HCT116 (cell line): ENCODE data around the gene FLT4. TPM values are rescaled to one million over a fixed set of nuclear protein-coding genes. Genes with fewer than 3 reads are reported as not detected.

Experiments
- ATAC-seq: fragments of 200-7000 bp; cut with Tn5 transposase; 2 replicates; pipeline ENCODE4 v1.9.1; 2020; ENCODE audit warnings: mild to moderate bottlenecking, moderate library complexity
- BruUV-seq: library from RNA; stranded (reverse); fragments of 400-500 nt; replicated peaks from 2 replicates; lab custom pipeline; 2021; lab: Mats Ljungman, UMichigan
- CTCF ChIA-PET: fragments of 300-600 bp; sonication (Branson Sonifier 250); formaldehyde crosslinking; loops from one replicate; lab custom pipeline; 2021; ENCODE audit warnings: antibody characterized with exemption; lab: Charles Lee
- POLR2A ChIA-PET: fragments of 300-600, 350-600 bp; sonication (Branson Sonifier 250); formaldehyde crosslinking; loops from one replicate; lab custom pipeline; 2021; ENCODE audit warnings: antibody characterized with exemption; lab: Charles Lee
- RAD21 ChIA-PET, 2 experiments: fragments of 300-600 bp; sonication (Branson Sonifier 250); formaldehyde crosslinking; loops; one replicate each; lab custom pipeline; 2023; ENCODE audit warnings: low total read pairs in 2 of 2; ENCODE audit not compliant: uncharacterized antibody in 2 of 2, unreplicated experiment in 2 of 2, low non-redundant PET in 1 of 2; lab: Charles Lee
- DNase-seq: peaks from one replicate; pipeline ENCODE4 v3.0.0-alpha.2; 2010; ENCODE audit warnings: low read depth, low spot score
- H2AFZ ChIP-seq: fragments of 200-600 bp; shearing (Covaris generic), sonication (generic); 2 replicates; pipeline ENCODE4 v1.6.1; 2017; ENCODE audit warnings: low read depth, mixed run types, mixed read lengths, antibody characterized with exemption, low read length; ENCODE audit not compliant: poor library complexity, severe bottlenecking
- H3K27ac ChIP-seq: 2 replicates; pipeline ENCODE4 v1.5.1; 2012; ENCODE audit warnings: low read depth, low read length
- H3K27me3 ChIP-seq: fragments of 200-600 bp; sonication (generic); 2 replicates; pipeline ENCODE4 v1.6.1; 2016; ENCODE audit warnings: mixed run types, low read length, mixed read lengths; ENCODE audit not compliant: insufficient read depth
- H3K36me3 ChIP-seq, 2 experiments: fragments of 200-500 bp in 1 of 2; fragments of 200-600 bp in 1 of 2; sonication (Bioruptor generic) in 1 of 2; sonication (generic) in 1 of 2; 2 replicates each; pipeline versions ENCODE4 v1.5.1 to v1.6.1; 2014 to 2016; ENCODE audit warnings: low read length in 2 of 2, inconsistent platforms in 1 of 2, mixed read lengths in 1 of 2, mixed run types in 1 of 2; ENCODE audit not compliant: insufficient read depth in 2 of 2, control insufficient read depth in 1 of 2
- H3K4me1 ChIP-seq, 2 experiments: fragments of 200-600 bp in 1 of 2; sonication (generic) in 1 of 2; 2 replicates each; pipeline versions ENCODE4 v1.5.1 to v1.6.1; 2012 to 2017; ENCODE audit warnings: low read length in 2 of 2, inconsistent platforms in 1 of 2, mild to moderate bottlenecking in 1 of 2, mixed read lengths in 1 of 2, mixed run types in 1 of 2, moderate library complexity in 1 of 2; ENCODE audit not compliant: insufficient read depth in 2 of 2, control insufficient read depth in 1 of 2
- H3K4me2 ChIP-seq: fragments of 200-600 bp; sonication (generic); 2 replicates; pipeline ENCODE4 v1.6.1; 2017; ENCODE audit warnings: mixed run types, low read length, mixed read lengths
- H3K4me3 ChIP-seq, 2 experiments: fragments of 200-600 bp in 1 of 2; sonication (generic) in 1 of 2; replicated peaks in 1 of 2; 2 replicates each; pipeline ENCODE4 v1.5.1; 2011 to 2016; ENCODE audit warnings: low read length in 2 of 2, control low read depth in 1 of 2, low read depth in 1 of 2, mild to moderate bottlenecking in 1 of 2, mixed read lengths in 1 of 2, mixed run types in 1 of 2
- H3K79me2 ChIP-seq: fragments of 200-600 bp; sonication (generic); 2 replicates; pipeline ENCODE4 v1.6.1; 2017; ENCODE audit warnings: mild to moderate bottlenecking, mixed run types, low read length, moderate library complexity, mixed read lengths; ENCODE audit not compliant: insufficient read depth
- H3K9ac ChIP-seq: fragments of 200-600 bp; sonication (generic); 2 replicates; pipeline ENCODE4 v1.6.1; 2016; ENCODE audit warnings: low read length, mixed read lengths
- H3K9me2 ChIP-seq: fragments of 200-600 bp; sonication (generic), shearing (Covaris generic); 2 replicates; pipeline ENCODE4 v1.6.1; 2017; ENCODE audit warnings: mixed run types, mild to moderate bottlenecking, moderate library complexity; ENCODE audit not compliant: insufficient read depth
- H3K9me3 ChIP-seq, 2 experiments: fragments of 200-500 bp in 1 of 2; fragments of 200-600 bp in 1 of 2; sonication (Bioruptor generic) in 1 of 2; sonication (generic) in 1 of 2; 2 replicates each; pipeline ENCODE4 v1.6.1; 2014 to 2017; ENCODE audit warnings: low read length in 2 of 2, mixed read lengths in 2 of 2, inconsistent platforms in 1 of 2, low read depth in 1 of 2, mild to moderate bottlenecking in 1 of 2, mixed run types in 1 of 2, moderate library complexity in 1 of 2; ENCODE audit not compliant: control insufficient read depth in 1 of 2, insufficient read depth in 1 of 2
- H4K20me1 ChIP-seq: fragments of 200-600 bp; sonication (generic), shearing (Covaris generic); 2 replicates; pipeline ENCODE4 v1.6.1; 2017; ENCODE audit warnings: mixed run types, mild to moderate bottlenecking, moderate library complexity; ENCODE audit not compliant: insufficient read depth
- CBX3 ChIP-seq: IDR thresholded peaks from 2 replicates; pipeline ENCODE4 v1.6.1; 2012; ENCODE audit warnings: low read depth
- EGR1 ChIP-seq: IDR thresholded peaks from 2 replicates; pipeline ENCODE4 v1.6.1; 2012; ENCODE audit warnings: low read depth
- EZH2 ChIP-seq: fragments of 200-600 bp; sonication (generic); IDR thresholded peaks from 2 replicates; pipeline ENCODE4 v1.6.1; 2017; ENCODE audit warnings: antibody characterized with exemption, mixed run types
- FOSL1 ChIP-seq: IDR thresholded peaks from 2 replicates; pipeline ENCODE4 v1.6.1; 2012; ENCODE audit warnings: low read depth
- JUND ChIP-seq: IDR thresholded peaks from 2 replicates; pipeline ENCODE4 v1.6.1; 2012
- SIN3A ChIP-seq: IDR thresholded peaks from 2 replicates; pipeline ENCODE4 v1.6.1; 2012; ENCODE audit warnings: low read depth
- YY1 ChIP-seq: IDR thresholded peaks from 2 replicates; pipeline ENCODE4 v1.6.1; 2011; ENCODE audit warnings: low read length, low read depth, moderate library complexity, mild to moderate bottlenecking; ENCODE audit not compliant: insufficient replicate concordance; ENCODE audit errors: extremely low read depth
- ZNF274 ChIP-seq: fragments of 200-500 bp; sonication (Bioruptor generic); IDR thresholded peaks from 2 replicates; pipeline ENCODE4 v1.6.1; 2014; ENCODE audit warnings: mild to moderate bottlenecking, low read depth, low read length, inconsistent platforms
- intact Hi-C: fragments of 100-400 bp; cut with micrococcal nuclease; formaldehyde crosslinking; loops from 2 replicates; pipeline ENCODE4 v1.10.0; 2022
- total RNA-seq: library from RNA; stranded (reverse); gene quantifications from one replicate; pipeline ENCODE4 v1.2.1, GENCODE V29; 2021; ENCODE audit not compliant: unreplicated experiment
- TF ChIP-seq, protein P1 (sequence below): IDR thresholded peaks from 2 replicates; pipeline ENCODE4 v1.6.1; 2012; ENCODE audit warnings: low read depth
- TF ChIP-seq, protein P2 (sequence below): IDR thresholded peaks from 2 replicates; pipeline ENCODE4 v1.6.1; 2011; ENCODE audit warnings: mild to moderate bottlenecking, low read length, moderate library complexity; ENCODE audit not compliant: insufficient replicate concordance; ENCODE audit errors: extremely low read depth

The FLT4 gene
- total RNA-seq, 1 experiment from 2014 or later = 0.17 TPM

DNA sequence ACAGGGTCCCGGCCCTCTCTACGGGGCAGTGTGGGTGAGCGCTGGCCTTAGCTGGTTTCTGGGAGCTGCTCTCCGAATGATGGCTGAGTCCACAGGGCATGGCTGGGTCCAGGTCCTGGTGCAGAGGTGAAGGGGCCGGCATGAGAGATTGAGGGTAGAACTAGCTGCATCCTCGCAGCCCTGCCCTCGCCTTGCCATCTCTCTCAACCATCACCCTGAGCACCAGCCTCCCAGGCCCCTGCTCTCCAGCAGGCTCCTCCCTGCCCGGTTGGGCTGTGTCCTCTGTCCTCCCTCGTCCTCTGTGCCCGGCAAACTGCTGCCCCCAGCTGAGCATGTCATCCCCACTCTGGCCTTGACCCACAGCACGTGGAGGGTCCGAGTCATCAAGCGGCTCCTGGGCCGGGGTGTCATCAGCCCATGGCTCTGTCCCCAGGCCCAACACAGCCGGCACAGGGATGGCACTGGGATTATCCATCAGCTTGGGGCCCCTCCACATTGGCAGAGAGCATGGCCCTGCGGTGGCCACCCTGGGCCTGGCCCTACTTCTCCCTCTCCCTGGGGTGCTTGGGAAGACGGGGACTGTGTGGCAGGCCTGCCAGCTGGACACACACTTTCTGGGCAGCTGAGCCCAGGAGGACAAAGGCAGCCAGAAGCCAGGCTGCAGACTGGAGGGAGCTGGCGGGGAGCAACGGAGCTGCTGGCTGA lies 8.4 kb downstream of the FLT4 start:
- Histone ChIP-seq H3K4me2 (no peak overlapping the region), H3K79me2 (no peaks in the 10 kb centered on the region), H3K9ac (no peak overlapping the region), H3K27me3 (no peaks in the 10 kb centered on the region), H3K4me1 (no peaks in the 10 kb centered on the region), H4K20me1 (no peaks in the 10 kb centered on the region), H3K9me2 (no peaks in the 10 kb centered on the region), H3K36me3 (no peaks in the 10 kb centered on the region), H3K4me3 (no peak overlapping the region), H3K9me3 (no peaks in the 10 kb centered on the region), H3K27ac (no peak overlapping the region), H2AFZ (no peak overlapping the region)
- no peak for TF ChIP-seq CBX3
- no peak for TF ChIP-seq EZH2
- TF ChIP-seq, protein P1, sequence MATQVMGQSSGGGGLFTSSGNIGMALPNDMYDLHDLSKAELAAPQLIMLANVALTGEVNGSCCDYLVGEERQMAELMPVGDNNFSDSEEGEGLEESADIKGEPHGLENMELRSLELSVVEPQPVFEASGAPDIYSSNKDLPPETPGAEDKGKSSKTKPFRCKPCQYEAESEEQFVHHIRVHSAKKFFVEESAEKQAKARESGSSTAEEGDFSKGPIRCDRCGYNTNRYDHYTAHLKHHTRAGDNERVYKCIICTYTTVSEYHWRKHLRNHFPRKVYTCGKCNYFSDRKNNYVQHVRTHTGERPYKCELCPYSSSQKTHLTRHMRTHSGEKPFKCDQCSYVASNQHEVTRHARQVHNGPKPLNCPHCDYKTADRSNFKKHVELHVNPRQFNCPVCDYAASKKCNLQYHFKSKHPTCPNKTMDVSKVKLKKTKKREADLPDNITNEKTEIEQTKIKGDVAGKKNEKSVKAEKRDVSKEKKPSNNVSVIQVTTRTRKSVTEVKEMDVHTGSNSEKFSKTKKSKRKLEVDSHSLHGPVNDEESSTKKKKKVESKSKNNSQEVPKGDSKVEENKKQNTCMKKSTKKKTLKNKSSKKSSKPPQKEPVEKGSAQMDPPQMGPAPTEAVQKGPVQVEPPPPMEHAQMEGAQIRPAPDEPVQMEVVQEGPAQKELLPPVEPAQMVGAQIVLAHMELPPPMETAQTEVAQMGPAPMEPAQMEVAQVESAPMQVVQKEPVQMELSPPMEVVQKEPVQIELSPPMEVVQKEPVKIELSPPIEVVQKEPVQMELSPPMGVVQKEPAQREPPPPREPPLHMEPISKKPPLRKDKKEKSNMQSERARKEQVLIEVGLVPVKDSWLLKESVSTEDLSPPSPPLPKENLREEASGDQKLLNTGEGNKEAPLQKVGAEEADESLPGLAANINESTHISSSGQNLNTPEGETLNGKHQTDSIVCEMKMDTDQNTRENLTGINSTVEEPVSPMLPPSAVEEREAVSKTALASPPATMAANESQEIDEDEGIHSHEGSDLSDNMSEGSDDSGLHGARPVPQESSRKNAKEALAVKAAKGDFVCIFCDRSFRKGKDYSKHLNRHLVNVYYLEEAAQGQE = no peak
- no peak for TF ChIP-seq YY1
- no peak for TF ChIP-seq FOSL1
- CTCF ChIA-PET = no interaction called here
- intact Hi-C loops = no loop called here
- DNase-seq (no peak), ATAC-seq (no peak)
- RAD21 ChIA-PET = no interaction called here
- POLR2A ChIA-PET = no interaction called here
- no TSS peak for BruUV-seq

DNA sequence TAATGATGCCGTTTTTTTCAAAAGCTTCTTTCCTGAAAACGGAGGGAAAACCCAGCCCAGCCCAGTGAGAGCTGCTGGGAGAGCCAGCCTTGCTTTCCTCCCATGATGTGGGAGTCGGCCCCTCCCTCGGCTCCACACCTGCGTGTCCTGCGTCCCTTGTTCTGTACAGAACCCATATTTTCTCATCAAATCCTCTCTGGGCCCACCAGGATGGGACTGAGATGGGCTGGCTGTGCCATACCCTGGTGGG lies 8.9 kb downstream of the FLT4 start:
- H4K20me1 ChIP-seq = no peaks in the 10 kb centered on the region
- no peak overlapping the region for H2AFZ ChIP-seq
- H3K4me2 ChIP-seq = no peak overlapping the region
- ChIA-PET POLR2A (no interaction called here), RAD21 (no interaction called here), CTCF (no interaction called here)
- intact Hi-C loops = no loop called here
- H3K9ac ChIP-seq = no peak overlapping the region
- no peaks in the 10 kb centered on the region for H3K36me3 ChIP-seq
- no peaks in the 10 kb centered on the region for H3K9me2 ChIP-seq
- H3K27me3 ChIP-seq = no peaks in the 10 kb centered on the region
- ATAC-seq (no peak), DNase-seq (no peak)
- no peak overlapping the region for H3K27ac ChIP-seq
- no peak overlapping the region for H3K4me3 ChIP-seq
- no peaks in the 10 kb centered on the region for H3K4me1 ChIP-seq
- no peaks in the 10 kb centered on the region for H3K79me2 ChIP-seq
- no TSS peak for BruUV-seq
- no peaks in the 10 kb centered on the region for H3K9me3 ChIP-seq
- TF ChIP-seq, protein P2, sequence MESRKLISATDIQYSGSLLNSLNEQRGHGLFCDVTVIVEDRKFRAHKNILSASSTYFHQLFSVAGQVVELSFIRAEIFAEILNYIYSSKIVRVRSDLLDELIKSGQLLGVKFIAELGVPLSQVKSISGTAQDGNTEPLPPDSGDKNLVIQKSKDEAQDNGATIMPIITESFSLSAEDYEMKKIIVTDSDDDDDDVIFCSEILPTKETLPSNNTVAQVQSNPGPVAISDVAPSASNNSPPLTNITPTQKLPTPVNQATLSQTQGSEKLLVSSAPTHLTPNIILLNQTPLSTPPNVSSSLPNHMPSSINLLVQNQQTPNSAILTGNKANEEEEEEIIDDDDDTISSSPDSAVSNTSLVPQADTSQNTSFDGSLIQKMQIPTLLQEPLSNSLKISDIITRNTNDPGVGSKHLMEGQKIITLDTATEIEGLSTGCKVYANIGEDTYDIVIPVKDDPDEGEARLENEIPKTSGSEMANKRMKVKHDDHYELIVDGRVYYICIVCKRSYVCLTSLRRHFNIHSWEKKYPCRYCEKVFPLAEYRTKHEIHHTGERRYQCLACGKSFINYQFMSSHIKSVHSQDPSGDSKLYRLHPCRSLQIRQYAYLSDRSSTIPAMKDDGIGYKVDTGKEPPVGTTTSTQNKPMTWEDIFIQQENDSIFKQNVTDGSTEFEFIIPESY = no peak
- TF ChIP-seq JUND (no peak), ZNF274 (no peak), EGR1 (no peak), SIN3A (no peak), FOSL1 (no peak)
- TF ChIP-seq, protein P1 = no peak
